Tibial nerve (tissue), 4 donors: ENCODE measurements around the gene CDK6. TPM values are rescaled to one million over a fixed set of nuclear protein-coding genes. Genes with fewer than 3 reads are reported as not detected.

ENCODE experiments used
- DNase-seq, 2 donors: peaks; one replicate each; pipeline ENCODE4 v3.0.0-alpha.2; 2019; ENCODE audit warnings: low spot score in 2 of 2
- H3K27ac ChIP-seq, 4 donors: fragments of 200-600 bp; sonication (generic) in 3 of 4; one replicate each; pipeline ENCODE4 v1.5.1; 2017 to 2019; ENCODE audit warnings: mild to moderate bottlenecking in 1 of 4
- H3K27me3 ChIP-seq, 2 donors: fragments of 200-600 bp; sonication (generic) in 1 of 2; one replicate each; pipeline versions ENCODE4 v1.5.1 to v1.6.0; 2017 to 2019
- H3K36me3 ChIP-seq, 3 donors: fragments of 200-600 bp; sonication (generic); one replicate each; pipeline ENCODE4 v1.5.1; 2018 to 2019
- H3K4me1 ChIP-seq, 4 donors: fragments of 200-600 bp; sonication (generic) in 3 of 4; one replicate each; pipeline ENCODE4 v1.5.1; 2017 to 2019
- H3K4me3 ChIP-seq, 4 donors: fragments of 200-600 bp; sonication (generic) in 3 of 4; one replicate each; pipeline ENCODE4 v1.5.1; 2017 to 2019; ENCODE audit warnings: mild to moderate bottlenecking in 1 of 4, moderate library complexity in 1 of 4
- H3K9me3 ChIP-seq, 4 donors: fragments of 200-600 bp; sonication (generic) in 3 of 4; one replicate each; pipeline ENCODE4 v1.5.1; 2017 to 2019
- CTCF ChIP-seq, 5 experiments: fragments of 200-600 bp in 3 of 5; fragments of 450-650 bp in 2 of 5; sonication (generic) in 3 of 5; IDR thresholded peaks; one replicate each; pipeline ENCODE4 v1.5.1; 2016 to 2019; ENCODE audit warnings: antibody characterized with exemption in 5 of 5, mild to moderate bottlenecking in 3 of 5, moderate library complexity in 2 of 5
- EP300 ChIP-seq, 2 donors: sonication (generic); formaldehyde crosslinking; IDR thresholded peaks; one replicate each; pipeline ENCODE4 v1.6.1; 2017; ENCODE audit warnings: antibody characterized with exemption in 2 of 2, mild to moderate bottlenecking in 1 of 2
- POLR2A ChIP-seq, 2 donors: fragments of 450-650 bp; IDR thresholded peaks; one replicate each; pipeline ENCODE4 v1.6.1; 2017; ENCODE audit warnings: antibody characterized with exemption in 2 of 2, mild to moderate bottlenecking in 2 of 2, moderate library complexity in 2 of 2
- WGBS, 2 donors: methylation state at CpG; one replicate each; pipeline ENCODE4 v1.1.5; 2018; 5-methylcytosine and 5-hydroxymethylcytosine counted together
- total RNA-seq, 4 donors: library from RNA; depleted of rRNA; stranded (reverse); fragments of >200 nt; gene quantifications; one replicate each; pipeline ENCODE4 v1.1.0, GENCODE V29; 2016

The CDK6 gene
- total RNA-seq, 4 donors from 2014 or later: 14.4 to 45.4 (median 26.6) TPM

GRCh38 chr7:92695308-92696261 lies 140.8 kb downstream of the CDK6 start:
- DNase-seq: peak in 1 of 2 donors; percentile 31
- H3K27me3 ChIP-seq: no peaks in the 10 kb centered on the region
- no peaks in the 10 kb centered on the region for H3K36me3 ChIP-seq
- H3K27ac ChIP-seq: peak overlapping the region; percentile 69 to 89 (median 80)
- H3K4me1 ChIP-seq: peaks cover 0 to 44% (median 10%) of the 10 kb centered on the region in 4 donors
- no peaks in the 10 kb centered on the region for H3K9me3 ChIP-seq
- H3K4me3 ChIP-seq: peak overlapping the region; percentile 39 to 58 (median 46)
- TF ChIP-seq CTCF (IDR thresholded peaks at IDR 0.05): no peak
- TF ChIP-seq EP300 (IDR thresholded peaks at IDR 0.05): peak in 1 of 2 donors; percentile 57
- 6 to 15% methylated on average over 15 of the region's 15 CpGs for WGBS, 2 donors

- H3K9me3 ChIP-seq: no peaks in the 10 kb centered on the region
- no peak overlapping the region for H3K4me3 ChIP-seq
- no peaks in the 10 kb centered on the region for H3K27me3 ChIP-seq
- H3K27ac ChIP-seq: no peak overlapping the region
- no peak for TF ChIP-seq CTCF (IDR thresholded peaks at IDR 0.05)
- no peak for TF ChIP-seq EP300 (IDR thresholded peaks at IDR 0.05)
- TF ChIP-seq POLR2A (IDR thresholded peaks at IDR 0.05): no peak
- peaks cover 0 to 37% (median 10%) of the 10 kb centered on the region in 4 donors for H3K4me1 ChIP-seq
- no peak for DNase-seq
- no peaks in the 10 kb centered on the region for H3K36me3 ChIP-seq
These were observed 142.2 kb downstream of the CDK6 start for GRCh38 chr7:92694211-92694610.

GRCh38 chr7:92693519-92693918 lies 142.9 kb downstream of the CDK6 start:
- H3K4me1 ChIP-seq: peaks cover 0 to 30% (median 8%) of the 10 kb centered on the region in 4 donors
- H3K27me3 ChIP-seq: no peaks in the 10 kb centered on the region
- no peak overlapping the region for H3K27ac ChIP-seq
- H3K9me3 ChIP-seq: no peaks in the 10 kb centered on the region
- no peak for DNase-seq
- 83 to 88% methylated on average over 1 of the region's 1 CpG for WGBS, 2 donors
- TF ChIP-seq EP300 (IDR thresholded peaks at IDR 0.05): no peak
- no peak for TF ChIP-seq POLR2A (IDR thresholded peaks at IDR 0.05)
- no peak for TF ChIP-seq CTCF (IDR thresholded peaks at IDR 0.05)
- H3K36me3 ChIP-seq: no peaks in the 10 kb centered on the region
- H3K4me3 ChIP-seq: no peak overlapping the region

GRCh38 chr7:92691578-92691977 lies 144.8 kb downstream of the CDK6 start:
- H3K4me1 ChIP-seq: peaks cover 0 to 10% (median 0%) of the 10 kb centered on the region in 4 donors
- no peaks in the 10 kb centered on the region for H3K9me3 ChIP-seq
- H3K27ac ChIP-seq: no peak overlapping the region
- no peak for DNase-seq
- H3K4me3 ChIP-seq: no peak overlapping the region
- WGBS, 2 donors: 21 to 28% methylated on average over 2 of the region's 2 CpGs
- no peaks in the 10 kb centered on the region for H3K36me3 ChIP-seq
- TF ChIP-seq EP300 (IDR thresholded peaks at IDR 0.05) (no peak), CTCF (IDR thresholded peaks at IDR 0.05) (peak; percentile 22 to 63 (median 50)), POLR2A (IDR thresholded peaks at IDR 0.05) (no peak)
- H3K27me3 ChIP-seq: no peaks in the 10 kb centered on the region
